HG02943 (cell line): ENCODE results near the gene COL8A1.
A peak's percentile ranks its signal among the peaks of the same experiment; 100 is the strongest.
"Not testable (repeated sequence)": the region's sequence is repeated elsewhere in the genome, so short reads cannot be mapped to it uniquely, and the experiment has no call there.

Source experiments
- ATAC-seq: cut with Tn5 transposase; IDR thresholded peaks from one replicate; pipeline ENCODE4 v1.9.1; 2021; ENCODE audit warnings: mild to moderate bottlenecking, low read depth, moderate library complexity; ENCODE audit not compliant: unreplicated experiment

The COL8A1 gene

DNA sequence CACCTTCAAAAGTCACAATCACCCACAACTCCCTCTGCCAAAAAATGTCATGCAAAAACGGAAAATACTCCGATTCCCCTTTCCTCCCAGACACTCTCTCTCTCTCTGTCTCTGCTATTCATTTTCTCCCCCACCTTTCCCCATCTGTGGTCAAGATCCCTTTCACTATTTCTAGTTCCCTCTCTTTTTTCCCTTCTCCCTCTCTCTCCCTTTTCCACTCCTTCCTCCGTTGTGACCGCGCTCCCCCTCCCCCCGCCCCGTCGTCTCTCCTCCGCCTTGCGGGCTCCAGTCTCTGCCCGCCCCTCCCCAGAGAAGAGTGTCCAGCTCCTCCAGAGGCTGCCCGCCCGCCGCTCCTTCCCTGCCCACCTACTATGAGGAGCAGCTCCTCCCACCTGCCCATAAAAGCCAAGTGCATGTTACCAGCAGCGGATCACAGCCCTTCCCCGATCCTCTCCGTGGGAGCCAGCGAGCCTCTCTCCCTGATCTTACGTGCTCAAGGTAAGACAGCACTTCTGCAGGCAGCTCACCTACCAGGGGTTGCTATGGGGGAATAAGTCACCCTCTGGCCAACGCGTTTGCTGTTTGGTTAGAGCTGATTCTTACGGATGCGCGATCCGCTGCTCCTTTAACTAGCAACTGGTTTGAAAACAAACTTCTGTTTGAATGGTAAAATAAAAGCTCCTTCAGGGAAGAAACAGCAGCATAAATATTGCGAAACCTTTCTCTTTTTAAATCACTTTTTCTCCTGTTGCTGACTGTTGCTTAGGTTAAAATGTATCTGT is at the start of gene COL8A1:
COL8A1 (plus strand) TSS at position 428 of the 782 bp plus-strand sequence. CDS start 152,089 bp downstream, outside the sequence.
- ATAC-seq, result no peak

DNA sequence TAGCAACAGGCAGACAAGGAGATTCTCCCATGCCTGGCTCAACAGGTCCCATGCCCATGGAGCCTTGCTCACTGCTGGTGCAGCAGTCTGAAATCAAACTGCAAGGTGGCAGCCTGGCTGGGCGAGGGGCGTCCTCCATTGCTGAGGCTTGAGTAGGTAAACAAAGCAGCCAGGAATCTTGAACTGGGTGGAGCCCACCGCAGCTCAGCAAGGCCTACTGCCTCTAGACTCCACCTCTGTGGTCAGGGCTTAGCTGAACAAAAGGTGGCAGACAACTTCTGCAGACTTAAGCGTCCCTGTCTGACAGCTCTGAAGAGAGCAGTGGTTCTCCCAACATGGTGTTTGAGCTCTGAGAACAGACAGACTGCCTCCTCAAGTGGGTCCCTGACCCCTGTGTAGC is 49.2 kb upstream of the COL8A1 start:
- not testable (repeated sequence) for ATAC-seq

DNA sequence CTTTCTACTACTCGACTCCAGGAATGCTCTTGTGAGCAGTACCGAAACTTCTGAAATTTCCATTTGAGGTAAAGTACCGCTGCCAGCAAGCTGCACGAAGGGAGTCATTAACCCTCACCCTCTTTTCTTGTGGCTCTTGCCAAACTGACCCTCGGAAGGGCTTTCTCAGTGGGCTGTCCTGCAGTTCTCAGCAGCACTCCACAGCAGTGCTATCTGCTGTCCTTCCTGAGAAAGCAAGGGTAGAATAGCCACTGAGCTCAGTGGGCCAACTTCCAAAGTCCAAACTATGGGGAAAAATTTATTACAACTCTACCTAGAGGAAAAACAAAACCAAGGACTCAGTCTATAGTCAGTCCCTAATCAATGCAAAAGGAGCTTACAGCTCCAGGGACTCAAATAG is 38.5 kb upstream of the COL8A1 start:
- ATAC-seq, result no peak

DNA sequence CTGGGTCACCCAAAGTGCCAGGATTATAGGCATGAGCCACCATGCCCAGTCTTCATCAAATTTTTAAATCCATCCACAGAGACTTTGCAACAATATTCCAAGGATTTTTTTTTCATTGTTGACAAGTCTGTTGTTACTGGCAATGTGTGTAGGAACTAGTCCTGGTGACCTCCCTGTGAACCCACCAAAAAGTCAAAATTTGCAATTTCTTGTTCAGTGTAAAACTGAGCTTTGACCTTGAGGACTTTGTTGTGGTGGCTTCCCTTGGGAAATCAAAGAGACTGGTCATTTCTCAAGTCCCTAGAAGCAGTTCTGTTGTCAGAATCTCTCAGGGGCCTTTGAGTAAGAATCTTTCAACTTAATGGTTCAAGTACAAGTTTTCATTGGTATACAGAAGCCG is 36.9 kb upstream of the COL8A1 start:
- ATAC-seq, result no peak

DNA sequence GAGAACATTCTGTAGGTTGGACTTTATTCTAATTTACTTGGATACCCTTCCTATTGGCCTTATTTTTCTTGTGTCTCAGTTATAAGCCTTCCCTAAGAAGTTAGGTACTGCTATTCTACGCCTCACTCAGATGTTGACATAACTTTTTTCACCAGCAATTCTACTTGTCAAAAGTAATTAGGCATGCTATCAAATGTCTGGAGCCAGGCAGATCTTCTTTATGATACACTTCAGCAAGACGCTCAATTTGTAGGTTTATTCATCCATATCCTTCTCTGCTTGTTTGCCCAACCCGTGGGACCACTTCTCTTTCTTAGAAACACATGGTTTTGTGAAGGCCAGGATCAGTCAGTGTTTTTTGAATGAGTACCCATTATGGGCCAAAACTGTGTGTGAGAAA is 36.2 kb upstream of the COL8A1 start:
- ATAC-seq, result no peak

DNA sequence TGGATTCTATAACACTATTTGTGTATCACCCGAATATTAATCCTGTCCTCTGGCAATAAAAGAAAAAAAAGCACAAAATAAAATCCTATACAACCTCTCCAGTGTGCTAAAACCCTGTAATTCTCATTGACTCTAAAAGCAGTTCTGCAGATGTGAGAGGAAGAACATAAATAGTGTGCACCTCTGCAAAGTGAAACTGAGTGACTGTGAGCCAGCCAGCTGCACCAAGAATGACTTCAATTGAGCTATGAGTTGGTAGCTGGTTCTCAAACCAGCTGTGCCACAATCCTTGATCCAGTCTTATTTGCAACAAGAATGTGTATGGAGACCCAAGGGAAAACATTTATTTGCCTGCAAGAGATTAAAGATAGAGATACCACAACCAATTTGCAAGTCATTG is 31.2 kb upstream of the COL8A1 start:
- ATAC-seq, result peak; percentile 78

DNA sequence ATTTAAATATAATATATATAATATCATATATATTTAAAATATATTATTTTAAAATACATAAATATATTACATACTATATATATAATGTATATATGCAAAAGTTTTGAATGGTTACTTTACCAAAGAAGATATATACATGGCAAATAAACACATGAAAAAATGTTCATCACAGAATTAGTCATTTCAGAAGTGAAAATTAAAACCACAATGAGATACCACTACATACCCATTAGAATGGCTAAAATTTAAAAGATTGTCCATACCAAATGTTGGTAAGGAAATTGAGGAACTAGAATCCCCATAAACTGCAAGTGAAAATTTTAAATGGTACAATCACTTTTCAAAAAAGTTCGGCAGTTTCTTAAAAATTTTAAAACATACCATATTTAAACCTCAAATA is 23.6 kb upstream of the COL8A1 start:
- ATAC-seq, result no peak

DNA sequence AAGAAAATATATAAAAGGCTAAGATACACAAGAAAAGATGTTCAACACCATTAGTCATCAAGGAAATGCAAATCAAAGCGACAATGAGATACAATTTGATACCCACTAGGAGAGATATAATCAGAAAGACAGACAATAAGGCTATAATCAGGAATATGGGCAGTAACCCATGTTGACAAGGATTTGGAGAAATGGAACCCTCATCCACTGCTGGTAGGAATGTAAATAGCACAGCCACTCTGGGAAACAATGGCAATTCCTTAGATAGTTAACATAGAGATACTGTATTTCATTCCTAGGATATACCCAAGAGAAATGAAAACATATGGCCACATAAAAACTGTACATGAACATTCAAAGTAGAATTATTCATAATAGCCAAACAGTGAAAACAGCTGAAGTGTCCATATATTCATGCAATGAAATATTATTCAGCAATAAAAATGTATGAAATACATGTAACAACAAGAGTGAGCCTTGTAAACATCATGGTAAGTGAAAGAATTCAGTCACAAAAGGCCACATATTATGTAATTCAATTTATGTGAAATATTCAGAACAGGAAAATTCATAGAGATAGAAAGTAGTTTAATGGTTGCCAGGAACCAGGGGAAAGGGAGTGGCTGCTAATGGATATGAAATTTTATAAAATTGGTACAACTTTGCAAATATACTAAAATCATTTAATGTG is 18.2 kb upstream of the COL8A1 start:
- ATAC-seq, result no peak

DNA sequence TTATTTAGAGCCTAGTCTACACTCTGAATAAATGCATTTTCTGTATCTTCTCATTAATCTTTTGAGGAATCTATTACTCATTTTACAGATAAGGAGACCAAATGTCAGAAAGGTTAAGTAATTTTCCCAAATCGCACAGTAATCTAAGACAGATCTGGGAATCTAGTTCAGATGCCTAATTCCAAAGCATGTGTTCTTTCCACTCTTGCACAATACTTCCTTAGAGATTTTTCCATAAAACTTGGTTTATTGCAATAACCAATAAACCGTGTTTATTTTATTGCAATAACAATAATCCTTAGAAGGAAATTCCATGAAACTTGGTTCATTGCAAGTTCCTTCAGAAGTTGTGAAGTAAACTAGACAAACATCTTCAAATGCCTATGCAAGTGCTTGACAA is 17.4 kb upstream of the COL8A1 start:
- no peak for ATAC-seq

DNA sequence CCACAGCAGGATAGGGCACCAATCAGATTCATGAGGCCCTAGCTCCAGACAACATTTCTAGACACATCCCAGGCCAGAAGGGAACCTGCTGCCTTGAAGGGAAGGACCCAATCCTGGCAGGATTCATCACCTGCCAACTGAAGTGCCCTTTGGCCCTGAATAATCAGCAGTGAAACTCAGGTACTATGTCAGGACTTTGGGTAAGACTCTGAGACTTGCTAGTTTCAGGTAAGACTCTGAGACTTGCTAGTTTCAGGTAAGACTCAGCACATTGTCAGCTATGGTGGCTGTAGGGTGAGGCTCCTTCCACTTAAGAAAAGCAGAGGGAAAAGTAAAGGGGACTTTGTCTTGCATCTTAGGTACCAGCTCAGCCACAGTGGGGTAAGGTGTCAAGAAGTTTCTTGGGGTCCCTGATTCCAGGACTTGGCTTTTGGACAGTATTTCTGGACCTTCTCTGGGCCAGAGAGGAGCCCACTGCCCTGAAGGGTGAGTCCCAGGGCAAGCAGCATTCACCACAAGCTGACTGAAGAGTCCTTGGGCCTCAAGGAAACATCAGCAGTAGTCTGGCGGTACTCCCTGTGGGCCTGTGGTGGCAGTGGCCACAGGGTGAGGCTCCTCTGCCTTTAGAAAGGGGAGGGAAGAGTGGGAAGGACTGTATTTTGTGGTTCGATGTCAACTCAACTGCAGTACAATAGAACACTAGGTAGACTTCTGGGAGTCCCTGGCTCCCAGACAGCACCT is 13.7 kb upstream of the COL8A1 start:
- peak; percentile 45 for ATAC-seq

DNA sequence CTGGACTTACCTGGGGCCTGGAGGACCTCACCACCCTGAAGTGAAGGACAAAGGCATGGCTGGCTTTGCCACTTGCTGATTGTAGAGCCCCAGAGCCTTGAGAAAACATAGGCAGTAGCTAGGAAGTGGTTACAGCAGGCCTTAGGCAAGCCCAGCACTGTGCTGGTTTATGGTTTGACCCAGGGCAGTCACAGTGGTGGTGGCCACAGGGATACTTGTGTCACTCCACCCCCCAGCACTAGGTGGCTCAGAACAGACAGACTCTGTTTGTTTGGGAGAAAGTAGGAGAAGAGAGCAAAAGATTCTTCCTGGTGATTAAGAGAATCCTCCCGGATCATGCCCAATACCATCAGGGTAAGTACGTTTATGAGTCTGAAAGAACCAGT is 13.2 kb upstream of the COL8A1 start:
- peak; percentile 18 for ATAC-seq

DNA sequence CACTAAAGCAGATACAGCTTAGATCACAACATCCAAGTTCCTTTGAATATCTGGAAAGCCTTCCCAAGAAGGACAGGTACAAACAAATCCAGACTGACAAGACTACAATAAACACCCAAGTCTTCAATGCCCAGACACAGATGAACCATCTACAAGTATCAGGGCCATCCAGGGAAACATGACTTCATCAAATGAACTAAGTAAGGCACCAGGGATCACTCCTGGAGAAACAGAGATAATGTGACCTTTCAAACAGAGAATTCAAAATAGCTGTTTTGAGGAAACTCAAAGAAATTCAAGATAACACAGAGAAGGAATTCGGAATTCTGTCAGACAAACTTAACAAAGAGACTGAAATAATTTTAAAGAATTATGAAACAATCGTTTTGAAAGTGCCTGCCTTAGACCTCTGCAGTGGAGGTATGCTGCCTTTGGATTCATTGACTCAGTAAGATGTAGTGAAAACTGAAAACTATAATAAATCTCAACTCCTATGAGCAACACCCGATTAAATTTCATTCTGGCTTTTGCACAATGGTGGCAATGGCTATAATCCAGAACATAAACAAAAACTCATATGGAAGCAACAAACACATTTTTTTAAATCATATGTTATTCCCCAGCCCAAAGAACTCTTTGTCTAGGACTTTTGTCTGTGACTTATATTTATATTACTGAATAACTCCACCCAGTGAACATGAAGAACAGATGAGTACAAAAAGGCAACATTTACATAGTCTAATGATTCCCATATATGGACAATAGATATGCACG is 12.6 kb upstream of the COL8A1 start:
- no peak for ATAC-seq

DNA sequence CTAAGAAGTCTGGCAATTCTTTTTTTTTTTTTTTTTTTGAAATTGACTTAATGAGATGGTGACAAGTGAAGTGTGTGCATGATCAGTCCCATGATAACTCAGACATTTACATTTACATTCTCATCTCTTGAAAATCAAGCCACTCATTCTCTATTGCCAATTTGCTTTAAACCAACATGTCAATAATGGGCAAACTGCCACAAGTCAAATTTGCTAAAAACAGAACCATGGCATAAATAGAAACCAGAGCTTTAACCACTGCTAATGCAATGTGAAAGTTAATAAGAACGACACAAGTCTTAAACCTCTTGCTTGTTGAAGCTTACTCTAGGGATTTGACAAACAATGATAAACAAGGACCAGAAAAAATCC is 12.0 kb upstream of the COL8A1 start:
- peak; percentile 71 for ATAC-seq

DNA sequence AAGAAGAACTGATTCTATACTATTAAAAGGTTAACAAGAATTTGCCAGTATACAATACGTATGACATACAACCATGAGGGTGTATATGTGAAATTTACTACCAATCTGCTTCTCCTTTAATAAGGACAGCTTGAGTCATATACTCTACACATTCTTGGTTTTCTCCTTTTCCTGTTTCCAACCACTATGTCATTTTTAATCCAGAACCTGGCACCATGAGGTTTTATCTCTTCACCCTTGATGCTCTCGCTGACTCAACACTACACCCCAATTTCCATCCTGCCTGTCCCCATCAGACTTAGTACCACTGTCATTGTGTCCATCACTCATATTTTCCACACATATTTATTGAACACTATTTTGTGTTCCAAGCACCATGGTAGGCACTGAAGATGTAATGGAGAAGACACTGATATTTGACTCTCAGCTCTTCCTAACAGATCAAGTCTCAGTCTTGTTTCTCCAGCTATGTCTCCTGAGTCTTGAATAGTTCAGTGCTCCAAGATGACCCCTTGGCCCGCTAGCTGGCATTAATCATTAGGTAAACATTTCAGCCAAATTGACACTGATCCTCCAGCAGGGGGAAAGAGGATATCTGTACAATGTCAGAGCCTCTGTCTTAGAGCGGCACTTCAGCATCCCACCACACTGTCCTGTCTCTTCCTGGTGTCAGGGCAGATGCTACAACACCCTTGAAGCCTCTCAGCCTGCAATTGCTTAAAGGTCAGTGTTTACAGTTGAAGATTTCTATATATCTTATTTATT is 11.2 kb upstream of the COL8A1 start:
- ATAC-seq, result no peak

DNA sequence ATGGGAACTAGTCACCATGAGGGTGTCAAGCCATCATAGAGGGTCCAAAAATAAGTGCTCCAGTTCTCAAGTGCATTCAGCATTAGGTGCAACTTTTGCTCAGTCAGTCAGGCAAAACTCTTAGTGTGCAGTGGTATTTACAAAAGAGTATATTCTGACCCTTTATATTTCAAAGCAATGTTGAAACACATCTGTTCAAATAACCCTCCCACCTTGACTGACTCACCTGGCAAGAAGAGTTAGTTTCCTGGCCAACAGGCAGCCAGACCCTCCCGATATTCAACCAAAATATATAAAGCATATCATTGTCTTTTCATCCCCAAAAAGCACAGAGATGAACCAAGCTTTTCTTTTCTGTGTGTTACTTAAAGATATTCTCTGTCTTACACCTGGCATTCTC is 7.6 kb upstream of the COL8A1 start:
- ATAC-seq, result no peak

DNA sequence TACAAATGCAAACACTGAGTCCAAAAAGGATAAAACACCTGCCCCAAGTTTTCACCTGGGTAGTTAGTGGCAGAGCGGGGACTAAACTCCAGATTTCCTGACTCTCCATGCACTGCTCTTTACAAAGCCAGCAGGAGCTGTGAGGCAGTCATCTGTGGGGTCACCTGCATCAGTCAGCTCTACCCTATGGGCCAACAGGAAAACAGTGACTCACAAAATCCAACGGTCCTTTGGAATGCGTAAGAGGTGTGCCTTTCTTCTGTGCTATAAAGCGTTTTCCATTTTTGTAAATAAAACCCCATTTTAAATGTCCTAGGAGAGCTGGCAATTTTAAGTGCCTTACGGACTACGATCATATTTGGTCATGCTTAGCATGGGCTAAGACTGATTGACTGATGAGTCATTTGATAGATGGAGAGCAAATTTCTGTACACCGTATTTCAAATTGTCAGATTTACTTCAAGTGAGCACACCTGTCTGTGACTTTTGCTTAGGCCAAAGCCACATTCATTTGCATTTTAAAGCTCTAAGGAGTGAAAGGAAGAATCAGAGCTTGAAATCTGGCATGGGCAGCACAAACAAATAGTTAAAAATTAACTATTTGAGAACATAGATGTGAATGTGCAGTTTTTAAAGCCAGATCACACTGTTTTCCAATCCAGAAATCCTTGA is 4.4 kb upstream of the COL8A1 start:
- ATAC-seq, result peak; percentile 84

DNA sequence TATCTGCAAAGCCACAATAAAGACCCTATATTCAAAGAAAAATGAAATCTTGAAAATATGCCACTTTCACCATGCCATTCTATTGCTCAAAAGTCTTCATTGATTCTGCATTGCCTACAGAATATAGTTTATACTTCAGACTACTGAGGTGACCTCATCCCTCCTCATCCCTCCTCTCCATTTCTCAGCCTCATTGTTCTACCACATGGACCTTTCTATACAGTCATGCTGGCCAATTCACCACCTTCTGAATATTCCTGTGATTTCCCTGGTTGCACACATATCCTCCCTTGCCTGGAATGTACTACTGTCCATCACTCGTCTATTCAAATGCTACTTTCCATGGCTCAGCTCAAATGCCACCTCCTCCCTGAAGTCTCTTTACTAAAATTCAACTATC is 3.5 kb upstream of the COL8A1 start:
- ATAC-seq, result no peak

DNA sequence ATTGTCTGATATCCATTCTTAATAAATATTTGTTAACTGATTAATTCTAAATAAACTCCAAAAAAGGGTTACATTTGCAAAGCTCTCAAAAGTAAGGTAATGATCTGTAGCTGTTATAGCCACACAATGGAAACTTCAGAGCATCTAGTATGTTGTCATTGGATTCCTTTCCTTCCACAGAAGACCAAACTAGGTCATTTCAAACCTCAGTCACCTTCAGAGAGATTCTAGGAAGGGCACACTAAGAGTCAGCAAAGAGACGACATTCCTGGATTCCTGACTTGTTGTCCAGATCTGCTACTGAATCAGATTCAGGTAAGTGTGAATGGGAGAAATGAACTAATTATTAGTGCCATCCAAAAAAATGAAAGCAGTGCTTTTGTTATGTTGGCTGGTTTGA is 3.0 kb upstream of the COL8A1 start:
- ATAC-seq, result no peak

DNA sequence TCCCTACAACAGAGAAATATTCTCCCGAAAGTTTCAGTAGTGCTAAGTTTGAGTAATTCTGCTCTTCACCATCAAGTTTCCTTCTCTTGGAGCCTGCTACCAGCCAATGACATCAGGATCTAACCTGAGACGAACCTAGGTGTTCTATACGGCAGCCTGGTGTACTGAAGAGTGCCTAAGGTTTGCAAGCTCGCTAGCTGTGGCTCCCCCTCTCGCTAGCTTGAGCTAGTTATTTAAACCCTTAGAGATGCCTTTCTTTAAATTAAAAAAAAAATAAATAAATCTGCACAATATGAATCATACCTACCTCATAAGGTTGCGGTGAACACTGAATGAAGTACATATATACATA is 1.4 kb upstream of the COL8A1 start:
- no peak for ATAC-seq
